Colonic mucosa (tissue), 4 donors: Measurements from ENCODE around the gene MTNR1A. TPM values are rescaled to one million over a fixed set of nuclear protein-coding genes. Genes with fewer than 3 reads are reported as not detected.
A peak's percentile ranks its signal among the peaks of the same experiment; 100 is the strongest.
"Not testable (repeated sequence)": the region's sequence is repeated elsewhere in the genome, so short reads cannot be mapped to it uniquely, and the experiment has no call there.

ENCODE experiments used
- DNase-seq: peaks from one replicate; pipeline ENCODE4 v3.0.0-alpha.2; 2020
- H3K27ac ChIP-seq: fragments of 200-600 bp; one replicate; pipeline ENCODE4 v1.8.0; 2021
- H3K27me3 ChIP-seq: fragments of 200-600 bp; one replicate; pipeline ENCODE4 v1.8.0; 2021
- H3K36me3 ChIP-seq: fragments of 200-600 bp; one replicate; pipeline ENCODE4 v1.8.0; 2021
- H3K4me1 ChIP-seq: fragments of 200-600 bp; one replicate; pipeline ENCODE4 v1.8.0; 2021; ENCODE audit warnings: mild to moderate bottlenecking
- H3K4me3 ChIP-seq: fragments of 200-600 bp; one replicate; pipeline ENCODE4 v1.8.0; 2021
- H3K9ac ChIP-seq, 2 donors: one replicate each; pipeline ENCODE4 v1.7.0; 2013; ENCODE audit warnings: control low read depth in 2 of 2, low read depth in 2 of 2, low read length in 2 of 2
- H3K9me3 ChIP-seq: fragments of 200-600 bp; one replicate; pipeline ENCODE4 v1.8.0; 2021
- intact Hi-C: fragments of 100-400 bp; cut with DNase I; formaldehyde crosslinking; loops from one replicate; pipeline ENCODE4 v1.14.1; 2022
- total RNA-seq, 2 donors: library from RNA; stranded (reverse); fragmentation: NEBNext Ultra II Directional in 1 of 2; extraction: Animal tissue kit (Norgen Biotek cat#: 25700) in 1 of 2; gene quantifications; one replicate each; pipeline ENCODE4 v1.2.1, GENCODE V29; 2021
- TF ChIP-seq, protein P1 (sequence below): fragments of 200-600 bp; IDR thresholded peaks from one replicate; pipeline ENCODE4 v1.8.0; 2022; ENCODE audit warnings: antibody characterized with exemption, mild to moderate bottlenecking
- donor health status: healthy.
- donor health status: DM: no; HTN: no; CAD: no.
- donor health status: DM: no; HTN: no; CAD: no.

MTNR1A gene
- total RNA-seq, 2 donors from 2014 or later, result 1.3 to 3.9 TPM

DNA sequence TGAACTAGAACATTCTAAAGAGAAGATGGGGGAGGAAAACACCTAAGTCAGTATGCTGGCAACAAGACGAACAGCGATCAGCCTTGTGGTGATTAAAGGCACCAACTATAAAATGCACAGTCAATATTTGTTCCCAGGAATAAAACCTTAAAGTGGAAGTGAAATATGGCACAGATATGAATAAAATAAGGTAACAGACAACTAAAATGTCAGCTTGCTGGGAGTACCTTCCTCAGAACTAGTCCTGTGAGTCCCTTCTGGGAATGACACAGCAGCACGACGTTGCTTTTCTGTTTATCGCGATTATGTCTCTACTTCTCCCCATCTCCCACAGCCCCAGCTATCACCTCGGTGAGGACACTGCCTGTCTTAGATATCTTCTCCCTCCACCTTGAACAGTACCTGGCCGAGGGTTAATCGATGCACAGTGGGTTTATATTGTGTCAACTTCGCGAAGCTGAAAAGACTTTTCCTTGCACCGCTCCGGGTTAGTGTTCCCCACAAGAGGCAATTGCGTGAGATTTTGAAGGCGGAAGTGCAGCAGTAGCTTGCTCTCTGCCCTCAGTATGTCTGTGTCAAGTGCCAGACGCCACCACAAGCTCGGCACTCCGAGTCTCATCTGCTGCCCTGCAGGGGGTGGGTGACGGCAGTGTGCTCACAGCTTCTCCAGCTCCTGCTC is 17.4 kb downstream of the MTNR1A start:
- peak; percentile 23 for DNase-seq
- peak overlapping the region; percentile 51 for H3K27ac ChIP-seq
- no peaks in the 10 kb centered on the region for H3K4me1 ChIP-seq
- no peaks in the 10 kb centered on the region for H3K36me3 ChIP-seq
- TF ChIP-seq, protein P1, sequence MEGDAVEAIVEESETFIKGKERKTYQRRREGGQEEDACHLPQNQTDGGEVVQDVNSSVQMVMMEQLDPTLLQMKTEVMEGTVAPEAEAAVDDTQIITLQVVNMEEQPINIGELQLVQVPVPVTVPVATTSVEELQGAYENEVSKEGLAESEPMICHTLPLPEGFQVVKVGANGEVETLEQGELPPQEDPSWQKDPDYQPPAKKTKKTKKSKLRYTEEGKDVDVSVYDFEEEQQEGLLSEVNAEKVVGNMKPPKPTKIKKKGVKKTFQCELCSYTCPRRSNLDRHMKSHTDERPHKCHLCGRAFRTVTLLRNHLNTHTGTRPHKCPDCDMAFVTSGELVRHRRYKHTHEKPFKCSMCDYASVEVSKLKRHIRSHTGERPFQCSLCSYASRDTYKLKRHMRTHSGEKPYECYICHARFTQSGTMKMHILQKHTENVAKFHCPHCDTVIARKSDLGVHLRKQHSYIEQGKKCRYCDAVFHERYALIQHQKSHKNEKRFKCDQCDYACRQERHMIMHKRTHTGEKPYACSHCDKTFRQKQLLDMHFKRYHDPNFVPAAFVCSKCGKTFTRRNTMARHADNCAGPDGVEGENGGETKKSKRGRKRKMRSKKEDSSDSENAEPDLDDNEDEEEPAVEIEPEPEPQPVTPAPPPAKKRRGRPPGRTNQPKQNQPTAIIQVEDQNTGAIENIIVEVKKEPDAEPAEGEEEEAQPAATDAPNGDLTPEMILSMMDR, result no peak
- H3K9ac ChIP-seq, result peak overlapping the region in 1 of 2 donors; percentile 12
- no peaks in the 10 kb centered on the region for H3K27me3 ChIP-seq
- no peaks in the 10 kb centered on the region for H3K9me3 ChIP-seq
- intact Hi-C loops, result no loop called here
- H3K4me3 ChIP-seq, result no peak overlapping the region

DNA sequence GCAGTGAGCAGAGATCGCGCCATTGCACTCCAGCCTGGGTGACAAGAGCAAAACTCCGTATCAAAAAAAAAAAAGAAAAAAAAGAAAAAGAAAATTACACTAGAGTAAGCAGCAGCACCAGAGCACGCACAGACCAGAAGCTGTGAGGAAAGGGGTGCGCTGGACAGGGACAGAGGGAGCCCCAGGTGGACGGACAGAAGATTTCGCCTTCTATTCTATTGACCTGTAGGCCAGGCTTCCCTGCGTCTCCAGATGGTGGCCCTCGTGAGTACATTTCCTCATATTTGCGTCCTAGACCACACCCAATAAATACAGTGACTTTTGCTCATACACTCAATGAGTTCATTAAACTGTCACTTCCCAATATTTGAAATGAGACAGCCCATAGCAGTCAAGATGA is 19.1 kb downstream of the MTNR1A start:
- Histone ChIP-seq H3K27ac (no peak overlapping the region), H3K36me3 (no peaks in the 10 kb centered on the region), H3K9me3 (no peaks in the 10 kb centered on the region), H3K27me3 (no peaks in the 10 kb centered on the region), H3K4me1 (no peaks in the 10 kb centered on the region), H3K9ac (no peak overlapping the region), H3K4me3 (no peak overlapping the region)
- TF ChIP-seq, protein P1, result no peak
- no peak for DNase-seq
- intact Hi-C loops, result no loop called here

DNA sequence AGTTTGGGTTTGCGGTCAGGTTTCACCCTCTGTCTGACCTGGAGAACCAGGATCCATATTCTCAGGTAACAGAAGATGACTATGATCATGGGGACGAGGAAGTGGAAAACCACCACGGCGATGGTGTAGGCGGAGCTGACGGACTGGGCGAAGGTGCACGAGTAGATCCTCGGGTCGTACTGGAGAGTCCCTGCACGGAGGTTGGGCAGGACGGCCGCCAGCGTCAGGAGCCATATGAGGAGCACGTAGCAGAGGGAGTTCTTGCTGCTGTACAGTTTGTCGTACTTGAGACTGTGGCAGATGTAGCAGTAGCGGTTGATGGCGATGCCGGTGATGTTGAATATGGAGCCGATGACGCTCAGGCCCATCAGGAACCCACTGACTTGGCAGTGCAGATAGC is 21.3 kb downstream of the MTNR1A start:
- DNase-seq, result no peak
- H3K27ac ChIP-seq, result no peak overlapping the region
- no peak overlapping the region for H3K9ac ChIP-seq
- no peaks in the 10 kb centered on the region for H3K4me1 ChIP-seq
- intact Hi-C loops, result no loop called here
- no peaks in the 10 kb centered on the region for H3K36me3 ChIP-seq
- H3K9me3 ChIP-seq, result no peaks in the 10 kb centered on the region
- H3K27me3 ChIP-seq, result no peaks in the 10 kb centered on the region
- TF ChIP-seq, protein P1, result no peak
- H3K4me3 ChIP-seq, result no peak overlapping the region

DNA sequence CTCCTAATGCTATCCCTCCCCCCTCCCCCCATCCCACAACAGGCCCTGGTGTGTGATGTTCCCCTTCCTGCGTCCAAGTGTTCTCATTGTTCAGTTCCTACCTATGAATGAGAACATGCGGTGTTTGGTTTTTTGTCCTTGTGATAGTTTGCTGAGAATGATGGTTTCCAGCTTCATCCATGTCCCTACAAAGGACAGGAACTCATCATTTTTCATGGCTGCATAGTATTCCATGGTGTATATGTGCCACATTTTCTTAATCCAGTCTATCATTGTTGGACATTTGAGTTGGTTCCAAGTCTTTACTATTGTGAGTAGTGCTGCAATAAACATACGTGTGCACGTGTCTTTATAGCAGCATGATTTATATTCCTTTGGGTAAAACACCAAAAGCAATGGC is 31.4 kb downstream of the MTNR1A start:
- H3K36me3 ChIP-seq, H3K27me3 ChIP-seq, H3K27ac ChIP-seq, H3K4me1 ChIP-seq, intact Hi-C loops, DNase-seq, H3K9me3 ChIP-seq, H3K9ac ChIP-seq, H3K4me3 ChIP-seq: not testable (repeated sequence)

DNA sequence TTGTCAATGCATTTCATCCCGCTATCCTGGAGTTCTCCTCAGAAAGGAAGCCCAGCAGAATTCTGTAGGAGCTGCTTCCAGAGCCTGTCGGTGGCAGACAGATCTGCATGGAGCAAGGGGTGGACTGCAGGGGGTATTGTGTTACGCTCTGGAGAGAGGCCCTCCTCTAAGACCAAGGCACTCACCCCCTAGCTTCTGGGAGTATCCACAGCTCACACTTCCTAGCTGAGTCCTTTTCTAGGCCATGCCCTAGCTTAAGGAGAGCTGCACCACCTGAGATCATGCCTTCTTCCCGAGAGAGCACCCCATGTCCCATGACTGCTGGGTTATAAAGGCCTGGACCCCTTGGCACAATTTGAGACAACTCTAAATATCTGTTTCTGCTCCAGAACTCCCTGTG is 39.1 kb downstream of the MTNR1A start:
- no peaks in the 10 kb centered on the region for H3K9me3 ChIP-seq
- H3K4me3 ChIP-seq, result no peak overlapping the region
- TF ChIP-seq, protein P1, result no peak
- H3K36me3 ChIP-seq, result no peaks in the 10 kb centered on the region
- H3K4me1 ChIP-seq, result no peaks in the 10 kb centered on the region
- intact Hi-C loops, result no loop called here
- H3K27me3 ChIP-seq, result no peaks in the 10 kb centered on the region
- DNase-seq, result no peak
- no peak overlapping the region for H3K27ac ChIP-seq
- no peak overlapping the region for H3K9ac ChIP-seq

DNA sequence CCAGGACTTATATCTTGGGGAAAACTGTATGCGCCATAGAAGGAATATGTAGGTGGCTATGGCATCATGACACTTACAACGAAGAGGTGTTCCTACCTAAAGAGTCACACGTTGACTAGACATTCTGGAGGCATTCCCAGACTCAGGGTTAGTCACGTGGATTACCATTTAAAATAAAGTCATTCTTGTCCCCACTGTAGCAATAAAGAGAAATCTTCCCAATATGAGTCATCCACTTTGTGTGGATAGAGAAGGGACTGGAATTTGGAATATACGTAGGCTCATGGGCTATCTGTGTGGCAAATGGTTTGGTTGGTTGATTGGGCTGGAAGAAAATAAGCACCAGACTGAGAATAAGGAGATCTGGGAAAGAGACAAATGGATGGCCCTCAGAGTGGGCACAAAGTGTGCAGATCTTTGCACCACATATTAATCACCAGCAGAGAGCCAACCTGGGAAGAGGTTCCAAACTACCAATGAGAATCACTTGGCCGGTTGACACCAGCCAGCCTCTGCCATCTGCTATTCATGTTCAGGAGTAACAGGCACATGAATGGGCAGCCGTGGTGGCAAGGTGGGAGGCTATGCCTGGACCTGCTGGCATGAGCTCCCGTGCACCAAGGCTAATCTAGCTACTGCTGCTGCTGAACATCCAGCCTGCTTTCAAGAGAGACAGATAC is 41.0 kb downstream of the MTNR1A start:
- Histone ChIP-seq H3K27me3 (no peaks in the 10 kb centered on the region), H3K36me3 (no peaks in the 10 kb centered on the region), H3K9me3 (no peaks in the 10 kb centered on the region), H3K4me1 (no peaks in the 10 kb centered on the region), H3K27ac (no peak overlapping the region), H3K9ac (no peak overlapping the region), H3K4me3 (no peak overlapping the region)
- intact Hi-C loops, result no loop called here
- TF ChIP-seq, protein P1, result no peak
- no peak for DNase-seq

DNA sequence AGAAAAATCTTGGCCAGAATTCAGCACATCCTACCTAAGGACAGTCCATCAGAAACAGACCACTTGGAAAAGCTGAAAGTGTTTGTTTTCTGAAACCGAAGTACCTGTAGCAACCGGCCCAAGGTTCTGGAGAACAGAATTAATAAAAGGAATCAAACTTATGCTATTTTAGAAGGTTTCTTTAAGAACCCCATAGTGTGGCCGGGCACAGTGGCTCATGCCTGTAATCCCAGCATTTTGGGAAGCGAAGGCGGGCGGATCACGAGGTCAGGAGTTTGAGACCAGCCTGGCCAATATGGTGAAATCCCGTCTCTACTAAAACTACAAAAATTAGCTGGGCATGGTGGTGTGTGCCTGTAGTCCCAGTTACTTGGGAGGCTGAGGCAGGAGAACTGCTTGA is 50.6 kb downstream of the MTNR1A start:
- DNase-seq, H3K9ac ChIP-seq, H3K9me3 ChIP-seq, H3K4me3 ChIP-seq, H3K27me3 ChIP-seq, H3K36me3 ChIP-seq, intact Hi-C loops, H3K27ac ChIP-seq, H3K4me1 ChIP-seq: not testable (repeated sequence)
